Subcutaneous abdominal adipose tissue (tissue), 5 donors: ENCODE data around the gene CLEC2B.

ENCODE experiments used
- H3K27ac ChIP-seq: one replicate; pipeline ENCODE4 v1.7.0; 2013; ENCODE audit warnings: low read depth, mild to moderate bottlenecking, inconsistent platforms, low read length, moderate library complexity
- H3K27me3 ChIP-seq, 5 donors: one replicate each; pipeline ENCODE4 v1.7.0; 2013; ENCODE audit warnings: low read length in 5 of 5, inconsistent platforms in 1 of 5; ENCODE audit not compliant: control insufficient read depth in 5 of 5, insufficient read depth in 4 of 5
- H3K36me3 ChIP-seq, 5 donors: one replicate each; pipeline ENCODE4 v1.7.0; 2013; ENCODE audit warnings: low read length in 5 of 5; ENCODE audit not compliant: control insufficient read depth in 5 of 5, insufficient read depth in 5 of 5
- H3K4me1 ChIP-seq, 5 donors: one replicate each; pipeline ENCODE4 v1.7.0; 2013; ENCODE audit warnings: low read length in 5 of 5, mild to moderate bottlenecking in 3 of 5, moderate library complexity in 1 of 5; ENCODE audit not compliant: control insufficient read depth in 5 of 5, insufficient read depth in 5 of 5
- H3K4me3 ChIP-seq, 5 donors: one replicate each; pipeline ENCODE4 v1.7.0; 2013; ENCODE audit warnings: low read length in 5 of 5, low read depth in 1 of 5
- H3K9ac ChIP-seq, 5 donors: one replicate each; pipeline ENCODE4 v1.7.0; 2013; ENCODE audit warnings: low read length in 5 of 5, mild to moderate bottlenecking in 4 of 5, moderate library complexity in 3 of 5
- H3K9me3 ChIP-seq, 5 donors: one replicate each; pipeline ENCODE4 v1.7.0; 2013; ENCODE audit warnings: low read length in 5 of 5; ENCODE audit not compliant: control insufficient read depth in 5 of 5
- donor health status: healthy.
- donor health status: healthy.
- donor health status: healthy.
- donor health status: healthy.
- donor health status: healthy.

Gene CLEC2B

GRCh38 chr12:9869307-9870161, at the start of gene CLEC2B:
Gene CLEC2B (minus strand): TSS chr12:9869354.
- H3K4me1 ChIP-seq: peaks cover 0 to 23% (median 16%) of the 10 kb centered on the region in 5 donors
- no peaks in the 10 kb centered on the region for H3K27me3 ChIP-seq
- H3K9ac ChIP-seq: peak within 1 kb of the TSS; percentile 72 to 96 (median 78)
- H3K9me3 ChIP-seq: no peaks in the 10 kb centered on the region
- H3K4me3 ChIP-seq: peak within 1 kb of the TSS; percentile 64 to 84 (median 78)
- peak within 1 kb of the TSS; percentile 98 for H3K27ac ChIP-seq
- no peaks in the 10 kb centered on the region for H3K36me3 ChIP-seq

GRCh38 chr12:9911708-9912107, 42.6 kb upstream of the CLEC2B start:
- Histone ChIP-seq H3K27me3 (no peaks in the 10 kb centered on the region), H3K27ac (no peak overlapping the region), H3K36me3 (no peaks in the 10 kb centered on the region), H3K4me3 (no peak overlapping the region), H3K4me1 (no peaks in the 10 kb centered on the region), H3K9me3 (peaks cover 3 to 14% (median 11%) of the 10 kb centered on the region in 5 donors), H3K9ac (no peak overlapping the region)

GRCh38 chr12:9910716-9911421, 41.7 kb upstream of the CLEC2B start:
- Histone ChIP-seq H3K9ac (no peak overlapping the region), H3K36me3 (no peaks in the 10 kb centered on the region), H3K4me1 (no peaks in the 10 kb centered on the region), H3K27me3 (no peaks in the 10 kb centered on the region), H3K27ac (no peak overlapping the region), H3K4me3 (peak overlapping the region in 3 of 5 donors; percentile 14 to 29 (median 22)), H3K9me3 (peaks cover 3 to 14% (median 11%) of the 10 kb centered on the region in 5 donors)

- Histone ChIP-seq H3K9ac (no peak overlapping the region), H3K4me3 (no peak overlapping the region), H3K27me3 (no peaks in the 10 kb centered on the region), H3K27ac (no peak overlapping the region), H3K4me1 (no peaks in the 10 kb centered on the region), H3K9me3 (peaks cover 3 to 14% (median 11%) of the 10 kb centered on the region in 5 donors), H3K36me3 (no peaks in the 10 kb centered on the region)
Observed at GRCh38 chr12:9909724-9910123, 40.6 kb upstream of the CLEC2B start.

GRCh38 chr12:9908350-9908749, 39.2 kb upstream of the CLEC2B start:
- Histone ChIP-seq H3K4me1 (no peaks in the 10 kb centered on the region), H3K27ac (no peak overlapping the region), H3K27me3 (no peaks in the 10 kb centered on the region), H3K9ac (no peak overlapping the region), H3K4me3 (no peak overlapping the region), H3K9me3 (peaks cover 3 to 17% (median 14%) of the 10 kb centered on the region in 5 donors), H3K36me3 (no peaks in the 10 kb centered on the region)

GRCh38 chr12:9907769-9908168, 38.6 kb upstream of the CLEC2B start:
- H3K36me3 ChIP-seq: no peaks in the 10 kb centered on the region
- H3K9me3 ChIP-seq: peaks cover 3 to 18% (median 15%) of the 10 kb centered on the region in 5 donors
- no peak overlapping the region for H3K4me3 ChIP-seq
- no peak overlapping the region for H3K9ac ChIP-seq
- no peaks in the 10 kb centered on the region for H3K27me3 ChIP-seq
- H3K4me1 ChIP-seq: no peaks in the 10 kb centered on the region
- H3K27ac ChIP-seq: no peak overlapping the region

- H3K4me3 ChIP-seq: no peak overlapping the region
- H3K9me3 ChIP-seq: peaks cover 3 to 26% (median 17%) of the 10 kb centered on the region in 5 donors
- H3K9ac ChIP-seq: no peak overlapping the region
- H3K4me1 ChIP-seq: no peaks in the 10 kb centered on the region
- H3K27ac ChIP-seq: no peak overlapping the region
- no peaks in the 10 kb centered on the region for H3K27me3 ChIP-seq
- H3K36me3 ChIP-seq: no peaks in the 10 kb centered on the region
Observed at GRCh38 chr12:9906873-9907272, 37.7 kb upstream of the CLEC2B start.

- Histone ChIP-seq H3K9me3 (peaks cover 0 to 17% (median 5%) of the 10 kb centered on the region in 5 donors), H3K4me3 (peak overlapping the region in 1 of 5 donors; percentile 8)
Observed at GRCh38 chr12:9902539-9903228, 33.5 kb upstream of the CLEC2B start.

GRCh38 chr12:9900930-9901329, 31.8 kb upstream of the CLEC2B start:
- no peaks in the 10 kb centered on the region for H3K36me3 ChIP-seq
- H3K27me3 ChIP-seq: no peaks in the 10 kb centered on the region
- no peak overlapping the region for H3K9ac ChIP-seq
- no peak overlapping the region for H3K4me3 ChIP-seq
- H3K9me3 ChIP-seq: peaks cover 0 to 17% (median 5%) of the 10 kb centered on the region in 5 donors
- no peak overlapping the region for H3K27ac ChIP-seq
- no peaks in the 10 kb centered on the region for H3K4me1 ChIP-seq

More at GRCh38 chr12:9902539-9903228, 33.5 kb upstream of the CLEC2B start:
- Histone ChIP-seq H3K27me3 (no peaks in the 10 kb centered on the region), H3K9ac (no peak overlapping the region), H3K36me3 (no peaks in the 10 kb centered on the region), H3K27ac (no peak overlapping the region), H3K4me1 (no peaks in the 10 kb centered on the region)
